Right atrium auricular region (tissue), 2 donors: ENCODE measurements around the gene SLC39A3. TPM values are rescaled to one million over a fixed set of nuclear protein-coding genes. Genes with fewer than 3 reads are reported as not detected.
A peak's percentile ranks its signal among the peaks of the same experiment; 100 is the strongest.

Experiments
- DNase-seq: peaks from one replicate; pipeline ENCODE4 v3.0.0-alpha.2; 2019; ENCODE audit warnings: low spot score
- H3K27ac ChIP-seq, 2 donors: fragments of 200-600 bp; sonication (generic); 1 replicate in 1 of 2; 2 replicates in 1 of 2; pipeline ENCODE4 v1.5.1; 2016 to 2019
- H3K27me3 ChIP-seq, 2 donors: fragments of 200-600 bp; sonication (generic); one replicate each; pipeline versions ENCODE4 v1.5.1 to v1.6.0; 2017 to 2019
- H3K36me3 ChIP-seq: fragments of 200-600 bp; sonication (generic); one replicate; pipeline ENCODE4 v1.5.1; 2016
- H3K4me1 ChIP-seq, 2 donors: fragments of 200-600 bp; sonication (generic); one replicate each; pipeline versions ENCODE4 v1.5.1 to v1.6.0; 2017 to 2019
- H3K4me3 ChIP-seq, 2 donors: fragments of 200-600 bp; sonication (generic); 1 replicate in 1 of 2; 2 replicates in 1 of 2; pipeline ENCODE4 v1.5.1; 2017 to 2019; ENCODE audit warnings: mild to moderate bottlenecking in 1 of 2, moderate library complexity in 1 of 2
- H3K9me3 ChIP-seq, 2 donors: fragments of 200-600 bp; sonication (generic); one replicate each; pipeline ENCODE4 v1.5.1; 2019
- CTCF ChIP-seq, 2 donors: fragments of 200-600 bp; sonication (generic); IDR thresholded peaks; one replicate each; pipeline ENCODE4 v1.5.1; 2019; ENCODE audit warnings: antibody characterized with exemption in 2 of 2
- total RNA-seq, 2 donors: library from RNA; depleted of rRNA; stranded (reverse); fragments of >200 nt; gene quantifications; one replicate each; pipeline ENCODE4 v1.1.0, GENCODE V29; 2016

SLC39A3 gene
- total RNA-seq, 2 donors from 2014 or later = 22.9 to 38.0 TPM

- DNase-seq = no peak
Measured at GRCh38 chr19:2703691-2704216, 36.1 kb downstream of the SLC39A3 start.

GRCh38 chr19:2703077-2703437, 36.8 kb downstream of the SLC39A3 start:
- Histone ChIP-seq H3K9me3 (no peaks in the 10 kb centered on the region), H3K4me1 (peaks cover 0 to 21% of the 10 kb centered on the region in 2 donors), H3K27me3 (no peaks in the 10 kb centered on the region), H3K27ac (no peak overlapping the region), H3K36me3 (no peaks in the 10 kb centered on the region), H3K4me3 (peak overlapping the region in 1 of 2 donors; percentile 69)
- TF ChIP-seq CTCF (IDR thresholded peaks at IDR 0.05) = no peak
- no peak for DNase-seq

More at GRCh38 chr19:2703691-2704216, 36.1 kb downstream of the SLC39A3 start:
- Histone ChIP-seq H3K36me3 (no peaks in the 10 kb centered on the region), H3K9me3 (no peaks in the 10 kb centered on the region), H3K27me3 (no peaks in the 10 kb centered on the region), H3K4me1 (peaks cover 0 to 21% of the 10 kb centered on the region in 2 donors), H3K27ac (no peak overlapping the region), H3K4me3 (no peak overlapping the region)
- no peak for TF ChIP-seq CTCF (IDR thresholded peaks at IDR 0.05)

GRCh38 chr19:2702170-2703076, 37.4 kb downstream of the SLC39A3 start, which contains the start of gene GNG7:
Gene GNG7 (minus strand): TSS chr19:2702694. CDS start chr19:2520688, 182,006 bp downstream.
- no peak for TF ChIP-seq CTCF (IDR thresholded peaks at IDR 0.05)
- H3K4me1 ChIP-seq = peaks cover 0 to 21% of the 10 kb centered on the region in 2 donors
- H3K4me3 ChIP-seq = peak within 1 kb of the TSS; percentile 53 to 69
- peak; percentile 81 for DNase-seq
- H3K27ac ChIP-seq = peak within 1 kb of the TSS; percentile 21 to 77
- H3K36me3 ChIP-seq = no peaks in the 10 kb centered on the region
- no peaks in the 10 kb centered on the region for H3K27me3 ChIP-seq
- H3K9me3 ChIP-seq = no peaks in the 10 kb centered on the region

GRCh38 chr19:2701361-2702169, 38.3 kb downstream of the SLC39A3 start:
- Histone ChIP-seq H3K36me3 (no peaks in the 10 kb centered on the region), H3K27ac (peak overlapping the region in 1 of 2 donors; percentile 77)

More at GRCh38 chr19:2701361-2702169, 38.3 kb downstream of the SLC39A3 start:
- Histone ChIP-seq H3K4me1 (peaks cover 0 to 21% of the 10 kb centered on the region in 2 donors), H3K27me3 (no peaks in the 10 kb centered on the region), H3K4me3 (peak overlapping the region; percentile 53 to 69), H3K9me3 (no peaks in the 10 kb centered on the region)
- DNase-seq = no peak
- no peak for TF ChIP-seq CTCF (IDR thresholded peaks at IDR 0.05)
